ENCODE measurements around the gene PAK5.

GRCh38 chr20:9634327-9634726 lies 204.5 kb downstream of the PAK5 start:
- TF ChIP-seq CTCF (IDR thresholded peaks at IDR 0.05; ENCODE audit: low read length) (no peak), EZH2 (optimal IDR thresholded peaks at IDR 0.05; ENCODE audit: low read depth, low read length) (no peak)
